Endothelial cell of umbilical vein (primary cell): ENCODE data around the gene CA6. TPM values are rescaled to one million over a fixed set of nuclear protein-coding genes. Genes with fewer than 3 reads are reported as not detected.

Experiments used
- BruUV-seq: library from RNA; stranded (reverse); fragments of 400-500 nt; replicated peaks from 2 replicates; lab custom pipeline; 2021; lab: Mats Ljungman, UMichigan
- CTCF ChIA-PET: fragments of 300-600, 350-600 bp; sonication (Branson Sonifier 250); formaldehyde crosslinking; loops from one replicate; lab custom pipeline; 2021; ENCODE audit warnings: antibody characterized with exemption, inconsistent platforms; lab: Charles Lee
- POLR2A ChIA-PET: fragments of 300-600, 350-600 bp; sonication (Branson Sonifier 250); formaldehyde crosslinking; loops from one replicate; lab custom pipeline; 2021; ENCODE audit warnings: antibody characterized with exemption, inconsistent platforms; lab: Charles Lee
- DNase-seq: peaks from one replicate; pipeline ENCODE4 v3.0.0-alpha.2; 2011; ENCODE audit warnings: low read depth, low spot score
- FAIRE-seq: peaks from 2 replicates; lab custom pipeline; 2011; peaks lifted over from hg19 to GRCh38; lab: Jason Lieb, UNC
- H2AFZ ChIP-seq: 2 replicates; pipeline ENCODE4 v1.6.0; 2012; ENCODE audit warnings: low read depth, low read length, control low read depth, inconsistent platforms
- H3K27ac ChIP-seq: 2 replicates; pipeline ENCODE4 v1.5.1; 2011; ENCODE audit warnings: low read depth, mild to moderate bottlenecking, control low read depth, low read length, moderate library complexity; ENCODE audit not compliant: insufficient read depth
- H3K27me3 ChIP-seq, 2 experiments: 2 replicates each; pipeline versions ENCODE4 v1.6.0 to v1.6.1; 2011; ENCODE audit warnings: low read length in 2 of 2, mixed read lengths in 1 of 2; ENCODE audit not compliant: control insufficient read depth in 2 of 2, insufficient read depth in 2 of 2
- H3K36me3 ChIP-seq, 2 experiments: 2 replicates in 1 of 2; 3 replicates in 1 of 2; pipeline ENCODE4 v1.5.1; 2011; ENCODE audit warnings: low read length in 2 of 2, mild to moderate bottlenecking in 1 of 2, moderate library complexity in 1 of 2; ENCODE audit not compliant: control insufficient read depth in 2 of 2, insufficient read depth in 2 of 2; ENCODE audit errors: extremely low read depth in 1 of 2
- H3K4me1 ChIP-seq: 3 replicates; pipeline ENCODE4 v1.5.1; 2011; ENCODE audit warnings: mild to moderate bottlenecking, low read length; ENCODE audit not compliant: control insufficient read depth, insufficient read depth; ENCODE audit errors: extremely low read depth
- H3K4me2 ChIP-seq: 2 replicates; pipeline ENCODE4 v1.6.1; 2011; ENCODE audit warnings: low read length, control low read depth, mixed read lengths; ENCODE audit not compliant: insufficient read depth
- H3K4me3 ChIP-seq, 3 experiments: fragments of 200-600 bp in 1 of 3; sonication (generic), shearing (Covaris generic) in 1 of 3; replicated peaks in 1 of 3; 2 replicates each; pipeline ENCODE4 v1.5.1; 2011 to 2016; ENCODE audit warnings: control low read depth in 3 of 3, low read length in 3 of 3, mild to moderate bottlenecking in 2 of 3, inconsistent platforms in 1 of 3, low read depth in 1 of 3, moderate library complexity in 1 of 3; ENCODE audit not compliant: insufficient read depth in 1 of 3
- H3K79me2 ChIP-seq: 2 replicates; pipeline ENCODE4 v1.6.0; 2012; ENCODE audit warnings: low read length, inconsistent platforms; ENCODE audit not compliant: control insufficient read depth, insufficient read depth
- H3K9ac ChIP-seq: replicated peaks from 2 replicates; pipeline ENCODE3; 2011; ENCODE audit warnings: low read length, control low read depth; ENCODE audit not compliant: insufficient read depth; ENCODE audit errors: extremely low read depth
- H3K9me1 ChIP-seq: replicated peaks from 3 replicates; pipeline ENCODE4 v1.6.0; 2011; ENCODE audit warnings: mild to moderate bottlenecking, low read length; ENCODE audit not compliant: control insufficient read depth, insufficient read depth; ENCODE audit errors: extremely low read depth
- H3K9me3 ChIP-seq: replicated peaks from 2 replicates; pipeline ENCODE4 v1.5.1; 2012; ENCODE audit warnings: low read length, inconsistent platforms; ENCODE audit not compliant: control insufficient read depth, insufficient read depth
- H4K20me1 ChIP-seq: replicated peaks from 2 replicates; pipeline ENCODE3; 2011; ENCODE audit warnings: mild to moderate bottlenecking, low read length; ENCODE audit not compliant: control insufficient read depth, insufficient read depth; ENCODE audit errors: extremely low read depth
- CTCF ChIP-seq, 2 donors: IDR thresholded peaks; 1 replicate in 1 of 2; 2 replicates in 1 of 2; pipeline ENCODE4 v1.5.1; 2011; ENCODE audit warnings: low read length in 2 of 2, mild to moderate bottlenecking in 2 of 2, moderate library complexity in 2 of 2, control low read depth in 1 of 2, inconsistent platforms in 1 of 2, low read depth in 1 of 2; ENCODE audit not compliant: insufficient read depth in 1 of 2; ENCODE audit errors: extremely low read depth in 1 of 2
- EZH2 ChIP-seq: IDR thresholded peaks from 2 replicates; pipeline ENCODE4 v1.6.1; 2012; ENCODE audit warnings: borderline replicate concordance, low read depth, mild to moderate bottlenecking, moderate library complexity, low read length, inconsistent platforms; ENCODE audit not compliant: severe bottlenecking
- FOS ChIP-seq: IDR thresholded peaks from 2 replicates; pipeline ENCODE4 v1.6.1; 2011; ENCODE audit warnings: mild to moderate bottlenecking, low read length, moderate library complexity, borderline replicate concordance; ENCODE audit not compliant: insufficient read depth
- GATA2 ChIP-seq: IDR thresholded peaks from 2 replicates; pipeline ENCODE4 v1.7.0; 2011; ENCODE audit warnings: low read depth, mild to moderate bottlenecking, moderate library complexity, mixed read lengths, low read length; ENCODE audit not compliant: insufficient read length, insufficient read depth
- JUN ChIP-seq: IDR thresholded peaks from 2 replicates; pipeline ENCODE4 v1.6.1; 2011; ENCODE audit warnings: borderline replicate concordance, low read depth; ENCODE audit not compliant: insufficient read length, insufficient read depth
- MYC ChIP-seq: IDR thresholded peaks from one replicate; pipeline ENCODE4 v1.6.1; 2011; ENCODE audit warnings: mild to moderate bottlenecking, low read depth, low read length
- POLR2A ChIP-seq: IDR thresholded peaks from 2 replicates; pipeline ENCODE4 v1.6.1; 2012; ENCODE audit warnings: low read depth, mild to moderate bottlenecking, control low read depth, low read length
- POLR2AphosphoS5 ChIP-seq: IDR thresholded peaks from 2 replicates; pipeline ENCODE4 v1.6.1; 2012; ENCODE audit warnings: low read depth, mild to moderate bottlenecking, control low read depth, low read length, moderate library complexity; ENCODE audit not compliant: insufficient read depth
- dilution Hi-C: fragments of 300-500 bp; cut with MboI; formaldehyde crosslinking; loops from one replicate; pipeline ENCODE4 v1.15.0; 2019; ENCODE audit warnings: low sequenced_read_pairs; ENCODE audit not compliant: extremely low pct_ligation_motif_present
- intact Hi-C: fragments of 100-400 bp; cut with micrococcal nuclease; formaldehyde crosslinking; loops from one replicate; pipeline ENCODE4 v1.10.0; 2022
- polyA plus RNA-seq, 4 experiments: library from polyadenylated mRNA; depleted of rRNA in 3 of 4; stranded (reverse) in 3 of 4; unstranded in 1 of 4; fragments of >200 nt; gene quantifications; 2 replicates each; pipeline versions ENCODE4 v1.2.1 to v1.2.3, GENCODE V29; 2011 to 2012; ENCODE audit warnings: missing spikeins in 1 of 4
- total RNA-seq: library from RNA; stranded (reverse); gene quantifications from 2 replicates; pipeline ENCODE4 v1.2.3, GENCODE V29; 2021
- TF ChIP-seq, protein P1 (sequence below): IDR thresholded peaks from 2 replicates; pipeline ENCODE4 v1.6.1; 2011; ENCODE audit not compliant: insufficient read depth, insufficient read length

CA6 gene
- total and polyA plus RNA-seq, 2 donors (not counting 3 experiments of a cell fraction or from before 2014, with no cell fraction given), result not detected

- CTCF ChIA-PET, result interaction anchor here (0.7 to 3.7 kb wide), 3 partner anchors 11 to 94 kb away, joined by 3 to 45 read pairs (median 4); no protein-coding TSS in a partner anchor
- POLR2A ChIA-PET, result no interaction called here
- dilution Hi-C loops, result no loop called here
- no peak overlapping the region for H2AFZ ChIP-seq
- no peaks in the 10 kb centered on the region for H3K36me3 ChIP-seq
- TF ChIP-seq GATA2 (no peak), JUN (no peak), POLR2A (no peak), FOS (no peak), EZH2 (no peak), MYC (no peak), POLR2AphosphoS5 (no peak), CTCF (IDR thresholded peaks at IDR 0.05; ENCODE audit: extremely low read depth in 1 of 2, insufficient read depth in 1 of 2, low read depth in 1 of 2, low read length in 2 of 2) (no peak)
- TF ChIP-seq, protein P1, sequence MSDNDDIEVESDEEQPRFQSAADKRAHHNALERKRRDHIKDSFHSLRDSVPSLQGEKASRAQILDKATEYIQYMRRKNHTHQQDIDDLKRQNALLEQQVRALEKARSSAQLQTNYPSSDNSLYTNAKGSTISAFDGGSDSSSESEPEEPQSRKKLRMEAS, result no peak
- no TSS peak for BruUV-seq
- no peak overlapping the region for H3K4me3 ChIP-seq
- H4K20me1 ChIP-seq, result no peaks in the 10 kb centered on the region
- H3K4me2 ChIP-seq, result no peak overlapping the region
- no peak for DNase-seq
- intact Hi-C loops, result no loop called here
- H3K27me3 ChIP-seq, result no peaks in the 10 kb centered on the region
- FAIRE-seq, result no peak
- H3K27ac ChIP-seq, result no peak overlapping the region
- H3K9me1 ChIP-seq, result no peaks in the 10 kb centered on the region
- no peaks in the 10 kb centered on the region for H3K9me3 ChIP-seq
- H3K79me2 ChIP-seq, result no peaks in the 10 kb centered on the region
- no peak overlapping the region for H3K9ac ChIP-seq
- H3K4me1 ChIP-seq, result peaks cover 16% of the 10 kb centered on the region
These were observed 70.8 kb downstream of the CA6 start for GRCh38 chr1:9016455-9016854.
